HepG2 (cell line): ENCODE measurements around the gene NABP1. TPM values are rescaled to one million over a fixed set of nuclear protein-coding genes. Genes with fewer than 3 reads are reported as not detected.

Source experiments
- ATAC-seq: fragments of 200-7000 bp; cut with Tn5 transposase; 3 replicates; pipeline ENCODE4 v1.9.1; 2020; ENCODE audit warnings: mild to moderate bottlenecking, moderate library complexity
- BruUV-seq: library from RNA; stranded (reverse); fragments of 400-500 nt; replicated peaks from 2 replicates; lab custom pipeline; 2021; lab: Mats Ljungman, UMichigan
- CTCF ChIA-PET: fragments of 300-600 bp; formaldehyde crosslinking; extraction: SDS; loops from one replicate; lab custom pipeline; 2021; ENCODE audit warnings: low total read pairs, inconsistent platforms, low intra/inter-chr PET ratio; lab: Yijun Ruan, JAX
- POLR2A ChIA-PET: fragments of 350-600 bp; sonication (Branson Sonifier 250); formaldehyde crosslinking; loops from one replicate; lab custom pipeline; 2020; ENCODE audit warnings: antibody characterized with exemption, inconsistent platforms; lab: Yijun Ruan, JAX
- DNase-seq: peaks from one replicate; pipeline ENCODE4 v3.0.0-alpha.2; 2015; ENCODE audit warnings: low spot score
- FAIRE-seq: peaks from 3 replicates; lab custom pipeline; 2011; peaks lifted over from hg19 to GRCh38; lab: Jason Lieb, UNC
- H2AFZ ChIP-seq: one replicate; pipeline ENCODE4 v1.6.1; 2011; ENCODE audit warnings: low read length, inconsistent platforms
- H3K27ac ChIP-seq: fragments of 300-600 bp; 3 replicates; pipeline ENCODE4 v1.8.0; 2011; ENCODE audit warnings: mixed run types, mild to moderate bottlenecking, mixed read lengths, low read length, inconsistent platforms; ENCODE audit not compliant: insufficient read depth; ENCODE audit errors: extremely low read length
- H3K27me3 ChIP-seq, 2 experiments: fragments of 200-600 bp in 1 of 2; 2 replicates in 1 of 2; 3 replicates in 1 of 2; pipeline versions ENCODE4 v1.6.0 to v1.8.0; 2011; ENCODE audit warnings: low read length in 2 of 2, mild to moderate bottlenecking in 2 of 2, moderate library complexity in 2 of 2, inconsistent platforms in 1 of 2; ENCODE audit not compliant: insufficient read depth in 2 of 2, control insufficient read depth in 1 of 2
- H3K36me3 ChIP-seq, 2 experiments: fragments of 200-600 bp in 1 of 2; replicated peaks in 1 of 2; 2 replicates in 1 of 2; 3 replicates in 1 of 2; pipeline versions ENCODE4 v1.5.1 to v1.8.0; 2011; ENCODE audit warnings: low read length in 2 of 2, inconsistent platforms in 1 of 2; ENCODE audit not compliant: insufficient read depth in 2 of 2, control insufficient read depth in 1 of 2
- H3K4me1 ChIP-seq: 2 replicates; pipeline ENCODE4 v1.5.1; 2012; ENCODE audit warnings: low read length, inconsistent platforms; ENCODE audit not compliant: insufficient read depth
- H3K4me2 ChIP-seq: 2 replicates; pipeline ENCODE4 v1.6.0; 2011; ENCODE audit warnings: low read depth, low read length, inconsistent platforms
- H3K4me3 ChIP-seq, 3 experiments: fragments of 200-600 bp in 1 of 3; sonication (generic), shearing (Covaris generic) in 1 of 3; replicated peaks in 1 of 3; 2 replicates each; pipeline ENCODE4 v1.5.1; 2011 to 2016; ENCODE audit warnings: low read length in 3 of 3, inconsistent platforms in 2 of 3, low read depth in 2 of 3, mild to moderate bottlenecking in 2 of 3, control low read depth in 1 of 3, mixed read lengths in 1 of 3; ENCODE audit not compliant: insufficient read depth in 1 of 3
- H3K79me2 ChIP-seq: one replicate; pipeline ENCODE4 v1.6.1; 2011; ENCODE audit warnings: low read length, inconsistent platforms; ENCODE audit not compliant: insufficient read depth
- H3K9ac ChIP-seq: 2 replicates; pipeline ENCODE4 v1.6.0; 2011; ENCODE audit warnings: mild to moderate bottlenecking, low read depth, low read length, inconsistent platforms; ENCODE audit not compliant: insufficient read depth
- H3K9me3 ChIP-seq: 2 replicates; pipeline ENCODE4 v1.5.1; 2012; ENCODE audit warnings: mild to moderate bottlenecking, low read length
- H4K20me1 ChIP-seq: 2 replicates; pipeline ENCODE4 v1.6.0; 2011; ENCODE audit warnings: inconsistent platforms, mild to moderate bottlenecking, low read length, moderate library complexity; ENCODE audit not compliant: insufficient read depth
- KLF13 ChIP-seq: sonication (generic); formaldehyde crosslinking; IDR thresholded peaks from 2 replicates; pipeline ENCODE4 v1.4.0; 2020; ENCODE audit warnings: mild to moderate bottlenecking, missing genetic modification reagents
- SALL1 ChIP-seq: sonication (generic); formaldehyde crosslinking; IDR thresholded peaks from 2 replicates; pipeline ENCODE4 v1.8.0; 2022; ENCODE audit warnings: mild to moderate bottlenecking, missing genetic modification reagents
- SATB2 ChIP-seq: sonication (generic); formaldehyde crosslinking; IDR thresholded peaks from 2 replicates; pipeline ENCODE4 v1.5.0; 2020; ENCODE audit warnings: missing genetic modification reagents
- TEAD2 ChIP-seq: sonication (generic); formaldehyde crosslinking; IDR thresholded peaks from 2 replicates; pipeline ENCODE4 v1.9.0; 2021; ENCODE audit warnings: missing genetic modification reagents
- TOPORS ChIP-seq: sonication (generic); formaldehyde crosslinking; IDR thresholded peaks from 2 replicates; pipeline ENCODE4 v1.8.0; 2023; ENCODE audit warnings: mild to moderate bottlenecking, missing genetic modification reagents
- ZFP37 ChIP-seq: sonication (generic); formaldehyde crosslinking; IDR thresholded peaks from 2 replicates; pipeline ENCODE4 v1.4.0; 2020; ENCODE audit warnings: missing genetic modification reagents, borderline replicate concordance
- ZMAT5 ChIP-seq: sonication (generic); formaldehyde crosslinking; IDR thresholded peaks from 2 replicates; pipeline ENCODE4 v1.5.0; 2020; ENCODE audit warnings: mild to moderate bottlenecking, low read depth, missing genetic modification reagents, borderline replicate concordance
- ZNF383 ChIP-seq: sonication (generic); formaldehyde crosslinking; IDR thresholded peaks from 2 replicates; pipeline ENCODE4 v1.4.0; 2020; ENCODE audit warnings: missing genetic modification reagents, mild to moderate bottlenecking, borderline replicate concordance
- ZNF629 ChIP-seq: sonication (generic); formaldehyde crosslinking; conservative IDR thresholded peaks from 2 replicates; pipeline ENCODE4 v1.5.0; 2020; ENCODE audit warnings: missing genetic modification reagents
- WGBS: methylation state at CpG from one replicate; pipeline ENCODE4 v1.1.6; 2017; ENCODE audit warnings: low lambda C conversion rate; 5-methylcytosine and 5-hydroxymethylcytosine counted together
- in situ Hi-C: cut with HindIII; loops from 2 replicates; pipeline ENCODE4 v1.10.0; 2017; ENCODE audit warnings: low pct_unique_long_range_greater_than_20kb; ENCODE audit not compliant: extremely low pct_ligation_motif_present
- intact Hi-C: fragments of 100-400 bp; cut with micrococcal nuclease; formaldehyde crosslinking; loops from one replicate; pipeline ENCODE4 v1.10.0; 2022; ENCODE audit not compliant: unreplicated experiment
- polyA plus RNA-seq, 8 experiments: library from polyadenylated mRNA; depleted of rRNA in 3 of 8; stranded (reverse) in 7 of 8; unstranded in 1 of 8; fragments of >200 nt; fragmentation: Illumina TruSeq in 4 of 8; extraction: Trizol in 4 of 8; gene quantifications; 2 replicates each; pipeline versions ENCODE4 v1.2.1 to v1.2.3, GENCODE V29; 2011 to 2016; ENCODE audit warnings: low read depth in 4 of 8, missing spikeins in 1 of 8, mixed read lengths in 1 of 8; ENCODE audit not compliant: insufficient read depth in 1 of 8
- total RNA-seq, 5 experiments: library from RNA; depleted of rRNA; stranded (reverse); fragments of >200 nt; fragmentation: Illumina TruSeq; extraction: Trizol; gene quantifications; 2 replicates each; pipeline ENCODE4 v1.2.3, GENCODE V29; 2016; ENCODE audit warnings: low read depth in 1 of 5
- TF ChIP-seq, protein P1 (sequence below), 2 experiments: sonication (generic) in 1 of 2; formaldehyde crosslinking in 1 of 2; IDR thresholded peaks; 2 replicates each; pipeline versions ENCODE4 v1.5.1 to v1.6.1; 2011 to 2020; ENCODE audit warnings: borderline replicate concordance in 1 of 2, low read depth in 1 of 2, low read length in 1 of 2, mild to moderate bottlenecking in 1 of 2, missing genetic modification reagents in 1 of 2, moderate library complexity in 1 of 2

NABP1 gene
- total and polyA plus RNA-seq, 2 of the 13 experiments (the other 11 are each of a cell fraction or from before 2014, with no cell fraction given) = 14.9 to 19.8 TPM

DNA sequence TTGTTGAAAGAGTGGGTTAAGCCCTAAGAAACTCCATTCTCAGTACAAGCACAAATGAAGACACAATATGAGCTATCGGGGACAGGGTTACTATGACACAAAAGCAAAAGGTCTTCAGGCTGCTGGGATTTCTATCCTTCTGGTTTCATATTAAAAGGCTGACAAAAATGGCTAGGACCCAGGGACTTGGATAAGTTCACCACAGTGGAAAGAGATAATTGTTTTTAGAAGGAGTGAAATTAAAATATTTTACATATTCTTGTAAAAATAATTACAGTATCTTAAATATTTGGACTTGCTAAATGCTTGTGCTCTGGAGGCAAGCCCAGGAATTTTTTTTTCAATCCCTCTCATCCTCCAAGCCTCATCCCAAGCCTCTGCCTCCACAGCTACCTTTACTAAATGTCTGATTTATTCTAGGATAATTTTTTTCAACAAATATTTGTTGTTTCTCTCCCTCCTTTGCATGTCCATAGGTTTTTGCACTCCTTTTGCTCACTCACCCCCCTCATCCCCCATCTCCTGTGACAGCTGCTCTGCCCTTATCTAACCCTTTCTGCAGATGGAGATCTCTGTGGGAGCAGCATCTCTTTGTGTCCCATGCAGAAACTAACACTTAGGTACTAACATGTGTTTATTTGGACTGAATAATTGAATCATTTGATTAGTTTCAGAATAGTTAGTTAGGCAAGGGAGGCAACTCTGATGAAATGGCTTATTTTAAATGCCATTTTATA, 47.8 kb upstream of the NABP1 start:
- ChIA-PET POLR2A (interaction anchor here (2.9 kb wide), 1 partner anchor 48 kb away, joined by 10 read pairs; the partner anchor contains the start of gene NABP1), CTCF (no interaction called here)
- FAIRE-seq (no peak), DNase-seq (no peak), ATAC-seq (no peak)
- Histone ChIP-seq H3K27me3 (no peaks in the 10 kb centered on the region), H3K4me3 (no peak overlapping the region), H3K4me1 (peaks cover 8% of the 10 kb centered on the region), H3K36me3 (no peaks in the 10 kb centered on the region), H3K9ac (no peak overlapping the region), H4K20me1 (no peaks in the 10 kb centered on the region), H2AFZ (no peak overlapping the region), H3K4me2 (no peak overlapping the region), H3K9me3 (no peaks in the 10 kb centered on the region), H3K79me2 (no peaks in the 10 kb centered on the region), H3K27ac (no peak overlapping the region)
- TF ChIP-seq TOPORS (CRISPR knock-in tag) (no peak), KLF13 (CRISPR knock-in tag) (no peak), ZNF629 (CRISPR knock-in tag) (no peak), ZFP37 (CRISPR knock-in tag) (no peak), ZNF383 (CRISPR knock-in tag) (no peak), ZMAT5 (no peak), SATB2 (CRISPR knock-in tag) (no peak), TEAD2 (CRISPR knock-in tag) (no peak), SALL1 (CRISPR knock-in tag) (no peak)
- TF ChIP-seq, protein P1, sequence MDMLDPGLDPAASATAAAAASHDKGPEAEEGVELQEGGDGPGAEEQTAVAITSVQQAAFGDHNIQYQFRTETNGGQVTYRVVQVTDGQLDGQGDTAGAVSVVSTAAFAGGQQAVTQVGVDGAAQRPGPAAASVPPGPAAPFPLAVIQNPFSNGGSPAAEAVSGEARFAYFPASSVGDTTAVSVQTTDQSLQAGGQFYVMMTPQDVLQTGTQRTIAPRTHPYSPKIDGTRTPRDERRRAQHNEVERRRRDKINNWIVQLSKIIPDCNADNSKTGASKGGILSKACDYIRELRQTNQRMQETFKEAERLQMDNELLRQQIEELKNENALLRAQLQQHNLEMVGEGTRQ (IDR thresholded peaks at IDR 0.05; ENCODE audit: low read depth, low read length) = no peak
- TF ChIP-seq, protein P1 (CRISPR knock-in tag; IDR thresholded peaks at IDR 0.05; ENCODE audit: borderline replicate concordance) = no peak
- BruUV-seq = no TSS peak
- WGBS = 81% methylated on average over 1 of the region's 1 CpG
- in situ Hi-C loops = no loop called here
- intact Hi-C loops = no loop called here
